GM23338 (cell line): ENCODE results near the gene MSRB1. TPM values are rescaled to one million over a fixed set of nuclear protein-coding genes. Genes with fewer than 3 reads are reported as not detected.

Source experiments
- ATAC-seq: fragments of 200-7000 bp; cut with Tn5 transposase; 3 replicates; pipeline ENCODE4 v1.9.1; 2020
- DNase-seq: peaks from one replicate; pipeline ENCODE4 v3.0.0-alpha.2; 2015; ENCODE audit warnings: low spot score
- H2AFZ ChIP-seq: fragments of 200-600 bp; sonication (generic); 2 replicates; pipeline ENCODE4 v1.8.0; 2016; ENCODE audit warnings: antibody characterized with exemption, mild to moderate bottlenecking, moderate library complexity
- H3F3A ChIP-seq: fragments of 200-600 bp; sonication (generic); replicated peaks from 2 replicates; pipeline ENCODE4 v1.8.0; 2017; ENCODE audit warnings: antibody characterized with exemption, mixed run types, low read depth
- H3K27ac ChIP-seq: fragments of 200-600 bp; sonication (generic); 2 replicates; pipeline ENCODE4 v1.6.1; 2016; ENCODE audit warnings: low read depth
- H3K27me3 ChIP-seq: fragments of 200-600 bp; sonication (generic); 2 replicates; pipeline ENCODE4 v1.8.0; 2016; ENCODE audit warnings: mild to moderate bottlenecking, mixed run types, moderate library complexity; ENCODE audit not compliant: insufficient read depth
- H3K36me3 ChIP-seq: fragments of 200-600 bp; sonication (generic); 2 replicates; pipeline ENCODE4 v1.8.0; 2016; ENCODE audit warnings: mild to moderate bottlenecking; ENCODE audit not compliant: insufficient read depth
- H3K4me1 ChIP-seq: fragments of 200-600 bp; sonication (generic); 2 replicates; pipeline ENCODE4 v1.8.0; 2016; ENCODE audit warnings: mild to moderate bottlenecking, moderate library complexity; ENCODE audit not compliant: insufficient read depth
- H3K4me2 ChIP-seq: fragments of 200-600 bp; sonication (generic); 2 replicates; pipeline ENCODE4 v1.7.1; 2017; ENCODE audit warnings: mixed run types
- H3K4me3 ChIP-seq: fragments of 200-600 bp; sonication (generic); 2 replicates; pipeline ENCODE4 v1.6.1; 2016; ENCODE audit warnings: mixed run types
- H3K79me2 ChIP-seq: fragments of 200-600 bp; sonication (generic); replicated peaks from 2 replicates; pipeline ENCODE4 v1.8.0; 2017; ENCODE audit warnings: mild to moderate bottlenecking; ENCODE audit not compliant: insufficient read depth
- H3K9me2 ChIP-seq: fragments of 200-600 bp; sonication (generic); 2 replicates; pipeline ENCODE4 v1.8.0; 2017; ENCODE audit not compliant: insufficient read depth
- H4K20me1 ChIP-seq: fragments of 200-600 bp; sonication (generic); replicated peaks from 2 replicates; pipeline ENCODE4 v1.8.0; 2017; ENCODE audit warnings: mild to moderate bottlenecking; ENCODE audit not compliant: insufficient read depth
- H3K27ac Mint-ChIP-seq: 2 replicates; pipeline ENCODE4 v1.8.0; 2020; ENCODE audit warnings: inconsistent platforms, mild to moderate bottlenecking, moderate library complexity, mixed read lengths
- H3K27me3 Mint-ChIP-seq: 3 replicates; pipeline ENCODE4 v1.8.0; 2022; ENCODE audit warnings: low read depth, mild to moderate bottlenecking, moderate library complexity, mixed read lengths, inconsistent platforms; ENCODE audit not compliant: insufficient read depth, poor library complexity
- H3K36me3 Mint-ChIP-seq: 3 replicates; pipeline ENCODE4 v1.8.0; 2021; ENCODE audit warnings: low read depth, mild to moderate bottlenecking, inconsistent platforms, moderate library complexity, mixed read lengths
- H3K4me1 Mint-ChIP-seq: 3 replicates; pipeline ENCODE4 v1.8.0; 2020; ENCODE audit warnings: mild to moderate bottlenecking, inconsistent platforms, mixed read lengths
- H3K4me3 Mint-ChIP-seq: 3 replicates; pipeline ENCODE4 v1.8.0; 2021; ENCODE audit warnings: moderate library complexity, mild to moderate bottlenecking, inconsistent platforms, mixed read lengths
- H3K9me3 Mint-ChIP-seq: 3 replicates; pipeline ENCODE4 v1.8.0; 2020; ENCODE audit warnings: moderate library complexity, mild to moderate bottlenecking, inconsistent platforms, mixed read lengths
- CTCF ChIP-seq, 2 experiments: fragments of 200-600 bp in 1 of 2; sonication (generic) in 1 of 2; conservative IDR thresholded peaks; 2 replicates each; pipeline versions ENCODE4 v1.5.1 to v1.6.1; 2016 to 2017; ENCODE audit warnings: antibody characterized with exemption in 2 of 2, low read depth in 2 of 2, mild to moderate bottlenecking in 2 of 2, moderate library complexity in 1 of 2
- EZH2 ChIP-seq: fragments of 200-600 bp; sonication (generic); IDR thresholded peaks from one replicate; pipeline ENCODE4 v1.8.0; 2017; ENCODE audit warnings: antibody characterized with exemption, mild to moderate bottlenecking, low read depth; ENCODE audit not compliant: unreplicated experiment
- NANOG ChIP-seq: IDR thresholded peaks from 2 replicates; pipeline ENCODE4 v1.6.1; 2016; ENCODE audit warnings: antibody characterized with exemption, borderline replicate concordance
- POLR2AphosphoS5 ChIP-seq: IDR thresholded peaks from 2 replicates; pipeline ENCODE4 v1.6.1; 2016; ENCODE audit warnings: antibody characterized with exemption, low read depth
- REST ChIP-seq: IDR thresholded peaks from one replicate; pipeline ENCODE4 v1.6.1; 2018; ENCODE audit warnings: antibody characterized with exemption; ENCODE audit not compliant: unreplicated experiment
- STAT1 ChIP-seq: IDR thresholded peaks from one replicate; pipeline ENCODE4 v1.6.1; 2016; ENCODE audit warnings: antibody characterized with exemption; ENCODE audit not compliant: unreplicated experiment
- ZNF114 ChIP-seq: fragments of 250-450 bp; sonication (Bioruptor Pico); IDR thresholded peaks from 2 replicates; pipeline ENCODE4 v1.5.0; 2020; ENCODE audit warnings: mild to moderate bottlenecking, moderate library complexity
- ZNF331 ChIP-seq: fragments of 250-450 bp; sonication (Bioruptor Pico); IDR thresholded peaks from 2 replicates; pipeline ENCODE4 v1.5.0; 2020; ENCODE audit warnings: low read depth, mild to moderate bottlenecking, moderate library complexity
- ZNF462 ChIP-seq: fragments of 250-450 bp; sonication (Bioruptor Pico); IDR thresholded peaks from 2 replicates; pipeline ENCODE4 v1.5.0; 2020; ENCODE audit warnings: mild to moderate bottlenecking, moderate library complexity
- polyA plus RNA-seq: library from polyadenylated mRNA; unstranded; fragments of >200 nt; fragmentation: Nextera tagmentation; extraction: Ambion mirVana; gene quantifications from 2 replicates; pipeline ENCODE4 v1.2.1, GENCODE V29; 2016
- total RNA-seq: library from RNA; depleted of rRNA; stranded (reverse); fragments of >200 nt; shearing (Covaris generic); gene quantifications from 2 replicates; pipeline ENCODE4 v1.2.3, GENCODE V29; 2014

The MSRB1 gene
- total and polyA plus RNA-seq, 2 experiments from 2014 or later: 30.4 to 31.3 TPM

- H3K9me3 Mint-ChIP-seq: no peaks in the 10 kb centered on the region
- Histone ChIP-seq H3K9me2 (no peaks in the 10 kb centered on the region), H3K27ac (no peak overlapping the region), H3K27me3 (peaks cover 32% of the 10 kb centered on the region), H3F3A (peaks cover 18% of the 10 kb centered on the region), H3K79me2 (peaks cover 9% of the 10 kb centered on the region), H4K20me1 (no peaks in the 10 kb centered on the region; the same call in none of the 2 replicates), H3K36me3 (no peaks in the 10 kb centered on the region), H3K4me2 (no peak overlapping the region), H3K4me1 (peaks cover 18% of the 10 kb centered on the region), H2AFZ (no peak overlapping the region), H3K4me3 (no peak overlapping the region)
- H3K27ac Mint-ChIP-seq: no peak overlapping the region
- no peak for ATAC-seq
- peaks cover 37% of the 10 kb centered on the region for H3K27me3 Mint-ChIP-seq
- peaks cover 17% of the 10 kb centered on the region for H3K4me1 Mint-ChIP-seq
- no peak overlapping the region for H3K4me3 Mint-ChIP-seq
- H3K36me3 Mint-ChIP-seq: peaks cover 12% of the 10 kb centered on the region
- TF ChIP-seq ZNF331 (CRISPR knock-in tag) (no peak), EZH2 (no peak), ZNF462 (CRISPR knock-in tag) (no peak), POLR2AphosphoS5 (no peak), CTCF (conservative IDR thresholded peaks at IDR 0.05; ENCODE audit: low read depth in 2 of 2) (no peak), ZNF114 (CRISPR knock-in tag) (no peak), REST (no peak), NANOG (no peak), STAT1 (no peak)
- DNase-seq: no peak
Observed at GRCh38 chr16:1977875-1978268, 34.9 kb upstream of the MSRB1 start.
